ENCODE measurements around the gene HOXB2. TPM values are rescaled to one million over a fixed set of nuclear protein-coding genes. Genes with fewer than 3 reads are reported as not detected.

The HOXB2 gene
- total RNA-seq, 1 experiment from 2014 or later: not detected

DNA sequence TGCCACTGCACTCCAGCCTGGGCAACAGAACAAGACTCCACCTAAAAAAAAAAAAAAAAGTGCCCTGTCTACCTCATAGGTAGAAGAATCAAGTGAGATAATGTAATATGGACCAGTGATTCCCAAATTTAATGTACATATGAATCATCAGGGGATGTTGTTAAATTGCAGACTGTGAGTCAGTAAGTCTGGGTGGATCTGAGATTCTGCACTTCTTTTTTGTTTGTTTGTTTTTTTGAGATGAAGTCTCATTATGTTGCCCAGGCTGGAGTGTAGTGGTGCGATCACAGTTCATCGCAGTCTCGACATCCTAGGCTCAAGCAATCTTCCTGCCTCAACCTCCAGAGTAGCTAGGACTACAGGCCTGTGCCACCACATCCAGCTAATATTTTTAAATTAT is 45.7 kb downstream of the HOXB2 start:
- TF ChIP-seq, protein P1, sequence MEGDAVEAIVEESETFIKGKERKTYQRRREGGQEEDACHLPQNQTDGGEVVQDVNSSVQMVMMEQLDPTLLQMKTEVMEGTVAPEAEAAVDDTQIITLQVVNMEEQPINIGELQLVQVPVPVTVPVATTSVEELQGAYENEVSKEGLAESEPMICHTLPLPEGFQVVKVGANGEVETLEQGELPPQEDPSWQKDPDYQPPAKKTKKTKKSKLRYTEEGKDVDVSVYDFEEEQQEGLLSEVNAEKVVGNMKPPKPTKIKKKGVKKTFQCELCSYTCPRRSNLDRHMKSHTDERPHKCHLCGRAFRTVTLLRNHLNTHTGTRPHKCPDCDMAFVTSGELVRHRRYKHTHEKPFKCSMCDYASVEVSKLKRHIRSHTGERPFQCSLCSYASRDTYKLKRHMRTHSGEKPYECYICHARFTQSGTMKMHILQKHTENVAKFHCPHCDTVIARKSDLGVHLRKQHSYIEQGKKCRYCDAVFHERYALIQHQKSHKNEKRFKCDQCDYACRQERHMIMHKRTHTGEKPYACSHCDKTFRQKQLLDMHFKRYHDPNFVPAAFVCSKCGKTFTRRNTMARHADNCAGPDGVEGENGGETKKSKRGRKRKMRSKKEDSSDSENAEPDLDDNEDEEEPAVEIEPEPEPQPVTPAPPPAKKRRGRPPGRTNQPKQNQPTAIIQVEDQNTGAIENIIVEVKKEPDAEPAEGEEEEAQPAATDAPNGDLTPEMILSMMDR (conservative IDR thresholded peaks at IDR 0.05): no peak
- no peak overlapping the region for H3K27ac ChIP-seq (ENCODE audit: insufficient read length, low read depth, low read length)
- no peak overlapping the region for H2AFZ ChIP-seq (ENCODE audit: low read length)
- no peak overlapping the region for H2BK20ac ChIP-seq (ENCODE audit: low read depth, low read length, poor library complexity, severe bottlenecking)
- Mint-ChIP-seq H3K36me3 (ENCODE audit: insufficient read depth in 1 of 3, low read depth in 3 of 3) (no peaks in the 10 kb centered on the region), H3K4me3 (no peak overlapping the region), H3K27ac (no peak overlapping the region), H3K9me3 (no peaks in the 10 kb centered on the region; a peak in 1 of 5 replicates), H3K27me3 (ENCODE audit: low read depth) (peaks cover 97% of the 10 kb centered on the region), H3K4me1 (peaks cover 16 to 24% of the 10 kb centered on the region in 2 experiments)
- no peak overlapping the region for H3K4me2 ChIP-seq (ENCODE audit: insufficient read depth, insufficient read length, low read length)
- H2BK15ac ChIP-seq (ENCODE audit: low read depth, low read length): no peak overlapping the region
- no peaks in the 10 kb centered on the region for H3K79me1 ChIP-seq (ENCODE audit: insufficient read depth, low read depth, low read length, poor library complexity, severe bottlenecking)
- H3K9ac ChIP-seq (ENCODE audit: extremely low read depth, insufficient read length, low read length): no peak overlapping the region
- H2BK5ac ChIP-seq (ENCODE audit: insufficient read length, low read length): no peak overlapping the region
- H3K14ac ChIP-seq (ENCODE audit: insufficient read depth, low read length): no peak overlapping the region
- H3K4ac ChIP-seq (ENCODE audit: low read depth, low read length): no peak overlapping the region
- H4K20me1 ChIP-seq (ENCODE audit: control insufficient read depth, insufficient read depth, insufficient read length): no peaks in the 10 kb centered on the region
- H3T11ph ChIP-seq (ENCODE audit: low read length): no peak overlapping the region
- H2AK5ac ChIP-seq (ENCODE audit: insufficient read length, low read length): no peak overlapping the region
- no peaks in the 10 kb centered on the region for H3K4me1 ChIP-seq (ENCODE audit: insufficient read depth, low read length)
- H3K23ac ChIP-seq (ENCODE audit: insufficient read length, low read depth, low read length): no peak overlapping the region
- H4K91ac ChIP-seq (ENCODE audit: insufficient read length, low read depth, low read length): no peak overlapping the region
- no peak for DNase-seq
- no peak overlapping the region for H2BK120ac ChIP-seq (ENCODE audit: low read depth, low read length, poor library complexity, severe bottlenecking)
- peaks cover 6% of the 10 kb centered on the region; the same call in 1 of the 2 replicates for H3K27me3 ChIP-seq (ENCODE audit: insufficient read depth, low read length)
- no peak overlapping the region for H4K5ac ChIP-seq (ENCODE audit: insufficient read length, low read depth, low read length)
- H3K9me3 ChIP-seq (ENCODE audit: control insufficient read depth, low read depth, low read length): no peaks in the 10 kb centered on the region
- H3K79me2 ChIP-seq (ENCODE audit: insufficient read depth, low read length): no peaks in the 10 kb centered on the region
- H2BK12ac ChIP-seq (ENCODE audit: insufficient read length, low read depth, low read length): no peak overlapping the region
- no peaks in the 10 kb centered on the region for H3K23me2 ChIP-seq (ENCODE audit: insufficient read length, low read depth, low read length, poor library complexity, severe bottlenecking)
- WGBS (ENCODE audit: extremely low coverage, insufficient read length, low lambda C conversion rate): no CpG with 5 or more reads among the region's 3 CpGs
- H4K8ac ChIP-seq (replicated peaks; ENCODE audit: insufficient read length, low read depth, low read length): no peak overlapping the region
- no peak overlapping the region for H3K18ac ChIP-seq (ENCODE audit: insufficient read length, low read depth, low read length)
- no peak overlapping the region for H3K56ac ChIP-seq (ENCODE audit: insufficient read length, low read depth, low read length)
